Left lung (tissue), 10 donors: ENCODE data around the gene ZNF552. TPM values are rescaled to one million over a fixed set of nuclear protein-coding genes. Genes with fewer than 3 reads are reported as not detected.
"Not testable (repeated sequence)": the region's sequence is repeated elsewhere in the genome, so short reads cannot be mapped to it uniquely, and the experiment has no call there.

Experiments
- ATAC-seq: fragments of 200-7000 bp; cut with Tn5 transposase; one replicate; pipeline ENCODE4 v1.9.1; 2020; ENCODE audit warnings: moderate library complexity
- DNase-seq, 4 donors: peaks; one replicate each; pipeline ENCODE4 v3.0.0-alpha.2; 2013 to 2020
- H3K27ac ChIP-seq, 2 donors: fragments of 200-600 bp; sonication (generic) in 1 of 2; one replicate each; pipeline versions ENCODE4 v1.5.0 to v1.8.0; 2020 to 2021
- H3K27me3 ChIP-seq, 2 donors: fragments of 200-600 bp; sonication (generic) in 1 of 2; one replicate each; pipeline versions ENCODE4 v1.5.0 to v1.8.0; 2020 to 2021
- H3K36me3 ChIP-seq, 2 donors: fragments of 200-600 bp; sonication (generic) in 1 of 2; one replicate each; pipeline versions ENCODE4 v1.5.0 to v1.8.0; 2020 to 2021
- H3K4me1 ChIP-seq, 2 donors: fragments of 200-600 bp; one replicate each; pipeline ENCODE4 v1.8.0; 2021
- H3K4me3 ChIP-seq, 2 donors: fragments of 200-600 bp; sonication (generic) in 1 of 2; one replicate each; pipeline versions ENCODE4 v1.5.0 to v1.8.0; 2020 to 2021; ENCODE audit warnings: mild to moderate bottlenecking in 1 of 2
- H3K9me3 ChIP-seq, 2 donors: fragments of 200-600 bp; sonication (generic) in 1 of 2; one replicate each; pipeline versions ENCODE4 v1.5.0 to v1.8.0; 2020 to 2021
- intact Hi-C, 2 donors: fragments of 100-400 bp; cut with DNase I; formaldehyde crosslinking; loops; one replicate each; pipeline versions ENCODE4 v1.11.2 to v1.14.2; 2022
- polyA plus RNA-seq, 6 donors: library from polyadenylated mRNA; unstranded; fragments of 120-200 nt; gene quantifications; one replicate each; pipeline ENCODE4 v1.2.1, GENCODE V29; 2013; ENCODE audit not compliant: insufficient read length in 6 of 6
- total RNA-seq, 2 donors: library from RNA; stranded (reverse); fragmentation: NEBNext Ultra II Directional; extraction: Animal tissue kit (Norgen Biotek cat#: 25700); gene quantifications; one replicate each; pipeline ENCODE4 v1.2.1, GENCODE V29; 2021
- TF ChIP-seq, protein P1 (sequence below), 2 donors: fragments of 200-600 bp; sonication (generic) in 1 of 2; IDR thresholded peaks; one replicate each; pipeline versions ENCODE4 v1.5.0 to v1.8.0; 2021; ENCODE audit warnings: antibody characterized with exemption in 2 of 2
- donor health status: DM: no; HTN: yes; CAD: no.
- donor health status: DM: no; HTN: no; CAD: no.

The ZNF552 gene
- total and polyA plus RNA-seq, 8 donors: 11.2 to 21.4 (median 16.6) TPM

GRCh38 chr19:57807541-57807940, 7.2 kb downstream of the ZNF552 start:
- Histone ChIP-seq H3K36me3 (peaks cover 0 to 46% of the 10 kb centered on the region in 2 donors), H3K4me1 (peaks cover 13 to 52% of the 10 kb centered on the region in 2 donors), H3K4me3 (no peak overlapping the region), H3K9me3 (no peaks in the 10 kb centered on the region), H3K27me3 (no peaks in the 10 kb centered on the region), H3K27ac (no peak overlapping the region)
- ATAC-seq (no peak), DNase-seq (no peak)
- TF ChIP-seq, protein P1, sequence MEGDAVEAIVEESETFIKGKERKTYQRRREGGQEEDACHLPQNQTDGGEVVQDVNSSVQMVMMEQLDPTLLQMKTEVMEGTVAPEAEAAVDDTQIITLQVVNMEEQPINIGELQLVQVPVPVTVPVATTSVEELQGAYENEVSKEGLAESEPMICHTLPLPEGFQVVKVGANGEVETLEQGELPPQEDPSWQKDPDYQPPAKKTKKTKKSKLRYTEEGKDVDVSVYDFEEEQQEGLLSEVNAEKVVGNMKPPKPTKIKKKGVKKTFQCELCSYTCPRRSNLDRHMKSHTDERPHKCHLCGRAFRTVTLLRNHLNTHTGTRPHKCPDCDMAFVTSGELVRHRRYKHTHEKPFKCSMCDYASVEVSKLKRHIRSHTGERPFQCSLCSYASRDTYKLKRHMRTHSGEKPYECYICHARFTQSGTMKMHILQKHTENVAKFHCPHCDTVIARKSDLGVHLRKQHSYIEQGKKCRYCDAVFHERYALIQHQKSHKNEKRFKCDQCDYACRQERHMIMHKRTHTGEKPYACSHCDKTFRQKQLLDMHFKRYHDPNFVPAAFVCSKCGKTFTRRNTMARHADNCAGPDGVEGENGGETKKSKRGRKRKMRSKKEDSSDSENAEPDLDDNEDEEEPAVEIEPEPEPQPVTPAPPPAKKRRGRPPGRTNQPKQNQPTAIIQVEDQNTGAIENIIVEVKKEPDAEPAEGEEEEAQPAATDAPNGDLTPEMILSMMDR (IDR thresholded peaks at IDR 0.05): no peak
- intact Hi-C loops: no loop called here

- H3K9me3 ChIP-seq: no peaks in the 10 kb centered on the region
- intact Hi-C loops: no loop called here
- DNase-seq: peak in 2 of 4 donors; percentile 47 to 61
- peaks cover 12 to 61% of the 10 kb centered on the region in 2 donors for H3K4me1 ChIP-seq
- H3K36me3 ChIP-seq: peaks cover 0 to 21% of the 10 kb centered on the region in 2 donors
- peak overlapping the region; percentile 83 to 87 for H3K27ac ChIP-seq
- ATAC-seq: peak; percentile 62
- H3K4me3 ChIP-seq: peak overlapping the region; percentile 37 to 45
- TF ChIP-seq, protein P1 (IDR thresholded peaks at IDR 0.05): no peak
- H3K27me3 ChIP-seq: no peaks in the 10 kb centered on the region
Measured at GRCh38 chr19:57803594-57804325, 11.0 kb downstream of the ZNF552 start.

- H3K27ac ChIP-seq: peak overlapping the region; percentile 83 to 87
- peak overlapping the region; percentile 37 to 45 for H3K4me3 ChIP-seq
- intact Hi-C loops: no loop called here
- no peaks in the 10 kb centered on the region for H3K9me3 ChIP-seq
- no peaks in the 10 kb centered on the region for H3K27me3 ChIP-seq
- H3K36me3 ChIP-seq: peaks cover 0 to 15% of the 10 kb centered on the region in 2 donors
- TF ChIP-seq, protein P1 (IDR thresholded peaks at IDR 0.05): no peak
- H3K4me1 ChIP-seq: peaks cover 12 to 64% of the 10 kb centered on the region in 2 donors
- DNase-seq (no peak), ATAC-seq (no peak)
Measured at GRCh38 chr19:57803265-57803593, 11.5 kb downstream of the ZNF552 start.

DNA sequence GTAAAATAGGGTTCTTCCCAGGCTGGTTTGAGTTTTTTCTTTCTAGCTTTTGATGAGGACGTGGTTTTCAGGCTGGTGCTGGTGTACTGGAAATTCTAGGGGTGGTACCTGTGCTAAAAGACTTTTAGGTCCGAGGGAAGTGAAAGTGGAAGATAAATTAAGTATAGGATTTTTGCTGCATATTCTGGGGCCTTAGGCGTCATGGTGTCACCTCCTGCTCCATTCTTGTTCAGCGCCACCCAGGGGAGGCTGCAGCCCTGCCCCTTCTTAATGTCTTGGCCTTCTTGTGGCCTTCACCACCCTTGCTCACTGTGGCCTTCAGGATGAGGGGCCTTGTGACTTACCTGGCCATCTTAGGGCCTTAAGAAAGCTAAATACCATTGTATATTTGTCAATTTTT, 12.4 kb downstream of the ZNF552 start:
- Histone ChIP-seq H3K27ac (no peak overlapping the region), H3K36me3 (peaks cover 0 to 6% of the 10 kb centered on the region in 2 donors), H3K9me3 (no peaks in the 10 kb centered on the region), H3K27me3 (no peaks in the 10 kb centered on the region), H3K4me3 (no peak overlapping the region), H3K4me1 (peaks cover 12 to 67% of the 10 kb centered on the region in 2 donors)
- DNase-seq (no peak), ATAC-seq (no peak)
- intact Hi-C loops: no loop called here
- TF ChIP-seq, protein P1 (IDR thresholded peaks at IDR 0.05): no peak

GRCh38 chr19:57800696-57801095, 14.0 kb downstream of the ZNF552 start:
- H3K27me3 ChIP-seq: no peaks in the 10 kb centered on the region
- no peak for ATAC-seq
- H3K27ac ChIP-seq: peak overlapping the region in 1 of 2 donors; percentile 90
- DNase-seq: no peak
- H3K4me3 ChIP-seq: no peak overlapping the region
- H3K9me3 ChIP-seq: no peaks in the 10 kb centered on the region
- TF ChIP-seq, protein P1 (IDR thresholded peaks at IDR 0.05): no peak
- H3K4me1 ChIP-seq: peaks cover 12 to 62% of the 10 kb centered on the region in 2 donors
- H3K36me3 ChIP-seq: peaks cover 0 to 9% of the 10 kb centered on the region in 2 donors
- intact Hi-C loops: no loop called here

GRCh38 chr19:57796580-57796979, 18.1 kb downstream of the ZNF552 start:
- DNase-seq, intact Hi-C loops, H3K9me3 ChIP-seq, ATAC-seq, H3K27me3 ChIP-seq, H3K27ac ChIP-seq, H3K4me3 ChIP-seq: not testable (repeated sequence)
- Histone ChIP-seq H3K4me1 (peaks cover 7 to 26% of the 10 kb centered on the region in 2 donors), H3K36me3 (peaks cover 0 to 46% of the 10 kb centered on the region in 2 donors)
